Measurements from ENCODE around the gene C14orf180.

DNA sequence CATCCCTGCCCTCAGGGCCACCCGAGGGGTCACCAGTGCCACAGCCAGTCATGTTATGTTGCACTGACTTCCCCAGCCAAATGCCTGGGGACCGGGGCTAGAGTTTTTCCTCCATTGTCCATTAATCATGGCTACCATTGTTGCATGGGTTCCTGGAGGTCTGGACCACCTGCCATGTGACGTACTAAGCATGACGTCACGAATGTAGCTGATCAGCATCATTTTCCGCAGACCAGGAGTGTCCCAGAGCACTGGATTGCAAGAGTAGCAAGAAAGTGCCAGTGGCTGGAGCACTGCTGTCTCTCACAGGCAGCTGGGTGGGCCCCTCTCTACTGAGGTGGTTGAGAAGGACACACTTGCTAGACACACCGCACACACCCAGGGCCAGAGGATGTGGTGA is 6.9 kb upstream of the C14orf180 start:
- TF ChIP-seq CTCF (IDR thresholded peaks at IDR 0.05; ENCODE audit: low read depth, low read length): no peak
- TF ChIP-seq EZH2phosphoT487 (IDR thresholded peaks at IDR 0.05; ENCODE audit: low read depth): no peak

Measured in OCI-LY3 (cell line).